ENCODE measurements around the gene EPHA6. TPM values are rescaled to one million over a fixed set of nuclear protein-coding genes. Genes with fewer than 3 reads are reported as not detected.

EPHA6 gene
- total RNA-seq, 1 experiment from 2014 or later, result 0.61 TPM

DNA sequence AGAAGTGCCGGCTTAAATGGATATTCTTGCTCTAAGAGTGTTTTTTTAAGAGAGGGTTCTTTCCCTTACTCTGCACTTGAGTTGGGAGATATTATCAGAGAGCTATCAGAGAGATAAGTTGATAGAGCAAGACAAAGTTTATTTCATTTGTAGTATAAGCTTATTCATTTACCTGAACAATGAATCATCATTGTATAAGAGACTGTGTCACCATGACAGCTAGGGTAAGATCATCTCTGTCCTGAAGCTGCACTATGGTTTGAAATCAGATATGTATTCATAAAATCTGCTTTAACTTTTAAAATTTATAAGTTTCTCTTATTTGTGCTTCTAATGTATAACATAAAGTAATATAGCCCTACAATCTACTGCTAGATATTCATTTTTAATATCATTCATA lies 822.1 kb downstream of the EPHA6 start:
- H4K91ac ChIP-seq (ENCODE audit: insufficient read length, low read depth, low read length), result no peak overlapping the region
- H3K27ac ChIP-seq (ENCODE audit: insufficient read length, low read depth, low read length), result no peak overlapping the region
- Mint-ChIP-seq H3K4me3 (no peak overlapping the region), H3K36me3 (ENCODE audit: insufficient read depth in 1 of 3, low read depth in 3 of 3) (peaks cover 0 to 2% (median 0%) of the 10 kb centered on the region in 3 experiments; a peak in 3 of 7 replicates), H3K27me3 (ENCODE audit: low read depth) (no peaks in the 10 kb centered on the region), H3K9me3 (peaks cover 0 to 3% of the 10 kb centered on the region in 2 experiments; a peak in 2 of 5 replicates), H3K27ac (no peak overlapping the region), H3K4me1 (0 out of 4 replicates have a peak, but pooled peaks cover 3% of the 10 kb centered on the region in 2 experiments)
- H2AK5ac ChIP-seq (ENCODE audit: insufficient read length, low read length), result no peak overlapping the region
- no peak overlapping the region for H3K18ac ChIP-seq (ENCODE audit: insufficient read length, low read depth, low read length)
- no peaks in the 10 kb centered on the region for H4K20me1 ChIP-seq (ENCODE audit: control insufficient read depth, insufficient read depth, insufficient read length)
- no peak overlapping the region for H2BK12ac ChIP-seq (ENCODE audit: insufficient read length, low read depth, low read length)
- no peak overlapping the region for H4K5ac ChIP-seq (ENCODE audit: insufficient read length, low read depth, low read length)
- H3K79me1 ChIP-seq (ENCODE audit: insufficient read depth, low read depth, low read length, poor library complexity, severe bottlenecking), result no peaks in the 10 kb centered on the region
- no peaks in the 10 kb centered on the region for H3K27me3 ChIP-seq (ENCODE audit: insufficient read depth, low read length)
- H3K14ac ChIP-seq (ENCODE audit: insufficient read depth, low read length), result no peak overlapping the region
- H3K4me1 ChIP-seq (ENCODE audit: insufficient read depth, low read length), result no peaks in the 10 kb centered on the region
- H3K23ac ChIP-seq (ENCODE audit: insufficient read length, low read depth, low read length), result no peak overlapping the region
- H3K79me2 ChIP-seq (ENCODE audit: insufficient read depth, low read length), result no peaks in the 10 kb centered on the region
- H3K9ac ChIP-seq (ENCODE audit: extremely low read depth, insufficient read length, low read length), result no peak overlapping the region
- no peak overlapping the region for H3K4ac ChIP-seq (ENCODE audit: low read depth, low read length)
- no peaks in the 10 kb centered on the region for H3K23me2 ChIP-seq (ENCODE audit: insufficient read length, low read depth, low read length, poor library complexity, severe bottlenecking)
- TF ChIP-seq, protein P1, sequence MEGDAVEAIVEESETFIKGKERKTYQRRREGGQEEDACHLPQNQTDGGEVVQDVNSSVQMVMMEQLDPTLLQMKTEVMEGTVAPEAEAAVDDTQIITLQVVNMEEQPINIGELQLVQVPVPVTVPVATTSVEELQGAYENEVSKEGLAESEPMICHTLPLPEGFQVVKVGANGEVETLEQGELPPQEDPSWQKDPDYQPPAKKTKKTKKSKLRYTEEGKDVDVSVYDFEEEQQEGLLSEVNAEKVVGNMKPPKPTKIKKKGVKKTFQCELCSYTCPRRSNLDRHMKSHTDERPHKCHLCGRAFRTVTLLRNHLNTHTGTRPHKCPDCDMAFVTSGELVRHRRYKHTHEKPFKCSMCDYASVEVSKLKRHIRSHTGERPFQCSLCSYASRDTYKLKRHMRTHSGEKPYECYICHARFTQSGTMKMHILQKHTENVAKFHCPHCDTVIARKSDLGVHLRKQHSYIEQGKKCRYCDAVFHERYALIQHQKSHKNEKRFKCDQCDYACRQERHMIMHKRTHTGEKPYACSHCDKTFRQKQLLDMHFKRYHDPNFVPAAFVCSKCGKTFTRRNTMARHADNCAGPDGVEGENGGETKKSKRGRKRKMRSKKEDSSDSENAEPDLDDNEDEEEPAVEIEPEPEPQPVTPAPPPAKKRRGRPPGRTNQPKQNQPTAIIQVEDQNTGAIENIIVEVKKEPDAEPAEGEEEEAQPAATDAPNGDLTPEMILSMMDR (conservative IDR thresholded peaks at IDR 0.05), result no peak
- WGBS (ENCODE audit: extremely low coverage, insufficient read length, low lambda C conversion rate), result no CpG with 5 or more reads among the region's 1 CpG
- H2BK5ac ChIP-seq (ENCODE audit: insufficient read length, low read length), result no peak overlapping the region
- no peak overlapping the region for H3K4me2 ChIP-seq (ENCODE audit: insufficient read depth, insufficient read length, low read length)
- no peak overlapping the region for H2BK120ac ChIP-seq (ENCODE audit: low read depth, low read length, poor library complexity, severe bottlenecking)
- H2BK20ac ChIP-seq (ENCODE audit: low read depth, low read length, poor library complexity, severe bottlenecking), result no peak overlapping the region
- no peak overlapping the region for H3K56ac ChIP-seq (ENCODE audit: insufficient read length, low read depth, low read length)
- no peak overlapping the region for H4K8ac ChIP-seq (replicated peaks; ENCODE audit: insufficient read length, low read depth, low read length)
- H2AFZ ChIP-seq (ENCODE audit: low read length), result no peak overlapping the region
- H3K9me3 ChIP-seq (ENCODE audit: control insufficient read depth, low read depth, low read length), result no peaks in the 10 kb centered on the region
- no peak for DNase-seq
- no peak overlapping the region for H2BK15ac ChIP-seq (ENCODE audit: low read depth, low read length)
- no peak overlapping the region for H3T11ph ChIP-seq (ENCODE audit: low read length)
